NCI-H2081 treated with DMSO at 0.1 percent for 48 hours (cell line): ENCODE results near the gene NAXD.
"Not testable (repeated sequence)": the region's sequence is repeated elsewhere in the genome, so short reads cannot be mapped to it uniquely, and the experiment has no call there.

Experiments
- DNase-seq: peaks from one replicate; lab custom pipeline; 2025; lab: John Stamatoyannopoulos, UW

The NAXD gene

GRCh38 chr13:110664673-110665072, 49.3 kb downstream of the NAXD start:
- DNase-seq = no peak

- no peak for DNase-seq
Measured at GRCh38 chr13:110665491-110666254, 50.3 kb downstream of the NAXD start.

- no peak for DNase-seq
Measured at GRCh38 chr13:110666255-110666533, 50.8 kb downstream of the NAXD start.

GRCh38 chr13:110669036-110669435, 53.7 kb downstream of the NAXD start:
- no peak for DNase-seq

GRCh38 chr13:110669814-110670213, 54.5 kb downstream of the NAXD start:
- DNase-seq = not testable (repeated sequence)

GRCh38 chr13:110676595-110677587, 61.5 kb downstream of the NAXD start:
- no peak for DNase-seq

- DNase-seq = no peak
Measured at GRCh38 chr13:110677731-110678545, 62.6 kb downstream of the NAXD start.

- DNase-seq = no peak
Measured at GRCh38 chr13:110680852-110681251, 65.5 kb downstream of the NAXD start.

- DNase-seq = no peak
Measured at GRCh38 chr13:110681868-110682550, 66.7 kb downstream of the NAXD start.

GRCh38 chr13:110682746-110683145, 67.4 kb downstream of the NAXD start:
- no peak for DNase-seq

GRCh38 chr13:110683203-110683883, 68.0 kb downstream of the NAXD start:
- DNase-seq = no peak

- DNase-seq = no peak
Measured at GRCh38 chr13:110683921-110684320, 68.6 kb downstream of the NAXD start.

GRCh38 chr13:110684388-110685056, 69.2 kb downstream of the NAXD start:
- DNase-seq = no peak

GRCh38 chr13:110685305-110686020, 70.1 kb downstream of the NAXD start:
- DNase-seq = no peak

- DNase-seq = no peak
Measured at GRCh38 chr13:110687736-110688135, 72.4 kb downstream of the NAXD start.

- no peak for DNase-seq
Measured at GRCh38 chr13:110689041-110689440, 73.7 kb downstream of the NAXD start.
